Fibroblast of skin of back (primary cell): ENCODE data around the gene FBXL17.

Experiments used
- DNase-seq: peaks from one replicate; pipeline ENCODE4 v3.0.0-alpha.2; 2013

FBXL17 gene

GRCh38 chr5:108081707-108082106, 300.2 kb downstream of the FBXL17 start:
- DNase-seq = no peak

DNA sequence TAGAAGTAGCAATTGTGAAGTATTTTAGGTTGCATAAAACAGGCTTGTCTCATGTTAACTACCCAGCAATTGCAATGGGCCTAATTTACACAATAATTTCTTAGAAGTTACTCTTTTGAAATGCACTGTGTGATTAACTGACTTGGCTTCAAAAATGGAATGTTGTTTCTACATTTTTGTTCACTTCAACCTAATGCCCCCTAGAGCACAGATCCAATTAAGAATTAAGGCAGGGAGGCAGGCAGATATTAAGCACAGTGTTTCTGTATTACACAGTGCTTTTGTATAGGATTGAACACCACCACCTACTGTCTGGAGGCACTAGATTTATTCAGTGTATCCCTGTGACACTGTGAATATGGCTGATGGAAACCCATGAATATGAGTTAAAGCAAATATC, 302.1 kb downstream of the FBXL17 start:
- DNase-seq = no peak

DNA sequence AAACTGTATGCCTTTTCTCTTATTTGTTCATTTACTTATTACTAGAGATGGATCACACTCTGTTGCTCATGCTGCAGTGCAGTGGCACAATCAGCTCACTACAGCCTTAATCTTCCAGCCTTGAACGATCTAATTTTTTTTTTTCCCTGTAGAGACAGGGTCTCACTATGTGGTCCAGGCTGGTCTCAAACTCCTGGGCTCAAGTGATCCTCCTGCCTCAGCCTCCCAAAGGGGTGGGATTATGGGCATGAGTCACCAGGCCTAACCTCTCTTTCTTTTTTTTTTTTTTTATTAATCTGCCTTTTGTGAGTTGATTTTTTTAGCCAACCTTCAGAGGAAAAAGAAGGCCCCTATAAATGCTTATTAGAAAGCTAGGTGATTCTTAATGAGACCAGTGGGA, 303.0 kb downstream of the FBXL17 start:
- DNase-seq = no peak

DNA sequence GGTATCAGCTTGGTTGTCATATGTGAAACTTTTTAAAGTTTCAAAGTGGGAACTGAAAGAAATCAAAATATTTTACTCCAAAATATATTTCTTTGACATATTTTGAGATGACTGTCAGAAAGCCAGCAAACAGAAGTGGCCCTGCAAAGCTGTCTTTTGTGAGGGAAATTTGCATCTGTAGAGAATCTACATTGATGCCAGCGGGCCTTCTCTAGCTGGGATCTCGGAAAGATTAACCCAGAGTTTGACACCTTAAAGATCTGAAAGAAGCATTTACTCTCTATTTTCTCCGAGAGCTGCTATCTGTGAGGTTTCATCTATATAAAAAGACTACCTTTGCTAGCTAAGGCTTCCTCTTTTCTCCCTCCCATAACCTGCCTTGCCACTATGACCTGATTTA, 303.6 kb downstream of the FBXL17 start:
- DNase-seq = no peak

DNA sequence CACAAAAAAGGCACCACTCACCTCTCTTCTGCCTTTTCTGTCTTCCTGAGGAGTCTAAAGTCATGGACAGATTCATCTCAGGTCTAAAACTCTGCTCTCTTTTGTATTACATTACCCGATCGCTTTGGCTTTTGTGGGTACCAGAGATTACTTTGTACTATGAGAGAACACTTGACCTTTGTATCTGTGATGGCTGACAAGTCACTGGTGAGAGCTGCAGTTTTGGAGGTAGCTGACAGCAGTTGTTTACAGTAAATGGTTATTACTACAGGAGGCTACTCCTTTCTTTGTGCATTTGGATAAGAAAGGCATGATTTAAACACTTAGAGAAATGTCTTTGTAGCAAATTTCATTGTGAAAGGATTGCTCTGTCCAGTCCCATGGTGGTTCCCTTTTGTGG, 307.3 kb downstream of the FBXL17 start:
- no peak for DNase-seq

DNA sequence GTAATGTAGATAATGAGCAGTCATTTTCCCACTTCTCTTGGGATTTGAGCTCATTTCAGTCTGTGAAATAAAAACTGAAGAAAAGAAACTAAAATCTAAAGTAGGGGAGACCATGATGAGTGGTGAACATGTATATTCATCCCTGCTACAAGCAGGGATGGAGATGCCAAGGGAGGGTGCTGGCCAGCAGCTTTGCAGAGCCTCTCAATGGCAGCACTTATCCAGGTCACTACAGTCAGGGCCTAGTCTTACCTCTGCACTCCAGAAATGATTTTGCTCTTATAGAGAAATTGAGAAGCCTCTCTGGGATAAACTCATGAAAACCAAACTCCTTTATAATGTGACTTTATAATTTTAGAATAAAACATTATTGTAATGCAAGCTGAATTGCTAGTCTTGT, 317.6 kb downstream of the FBXL17 start:
- no peak for DNase-seq

GRCh38 chr5:108061941-108062340, 320.0 kb downstream of the FBXL17 start:
- no peak for DNase-seq

- DNase-seq = no peak
These were observed 321.6 kb downstream of the FBXL17 start for GRCh38 chr5:108060340-108060739.

- DNase-seq = no peak
These were observed 322.6 kb downstream of the FBXL17 start for GRCh38 chr5:108059334-108059733.

- DNase-seq = no peak
These were observed 327.5 kb downstream of the FBXL17 start for GRCh38 chr5:108054349-108054748.

DNA sequence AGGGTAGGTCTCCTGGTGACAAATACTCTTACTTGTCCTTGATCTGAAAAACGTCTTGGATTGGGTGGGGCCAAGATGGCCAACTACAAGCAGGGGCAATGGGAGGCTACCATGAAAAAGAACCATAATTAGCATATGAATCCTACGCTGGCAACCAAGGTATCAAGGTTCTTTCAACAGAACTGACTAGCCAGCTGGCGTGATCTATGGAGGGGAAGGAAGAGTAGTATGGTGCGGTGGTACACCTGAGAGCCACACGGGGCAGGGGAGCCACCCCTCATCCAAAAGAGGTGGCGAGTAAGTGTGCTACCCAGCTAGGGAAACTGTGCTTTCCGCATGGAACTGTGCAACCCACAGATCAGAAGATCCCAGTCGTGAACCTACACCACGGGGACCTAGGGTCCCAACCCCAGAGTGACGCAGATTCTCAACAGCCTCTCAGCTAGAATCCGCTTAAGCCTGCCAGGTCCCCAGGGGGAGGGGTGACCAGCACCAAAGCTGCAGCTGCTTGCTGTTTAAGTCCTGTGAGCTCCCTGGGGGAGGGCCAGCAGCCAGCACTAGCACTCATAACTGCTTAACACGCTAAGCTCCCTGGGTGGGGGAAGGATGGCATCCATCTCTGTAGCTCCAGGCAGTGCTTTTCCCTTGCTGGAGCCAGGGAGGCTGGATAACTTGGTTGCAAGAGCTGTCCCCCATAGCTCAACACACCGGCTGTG, 334.8 kb downstream of the FBXL17 start:
- DNase-seq = no peak

GRCh38 chr5:108036482-108036881, 345.4 kb downstream of the FBXL17 start:
- DNase-seq = no peak

GRCh38 chr5:108028883-108029282, 353.0 kb downstream of the FBXL17 start:
- no peak for DNase-seq

GRCh38 chr5:108028412-108028811, 353.5 kb downstream of the FBXL17 start:
- peak; percentile 10 for DNase-seq

DNA sequence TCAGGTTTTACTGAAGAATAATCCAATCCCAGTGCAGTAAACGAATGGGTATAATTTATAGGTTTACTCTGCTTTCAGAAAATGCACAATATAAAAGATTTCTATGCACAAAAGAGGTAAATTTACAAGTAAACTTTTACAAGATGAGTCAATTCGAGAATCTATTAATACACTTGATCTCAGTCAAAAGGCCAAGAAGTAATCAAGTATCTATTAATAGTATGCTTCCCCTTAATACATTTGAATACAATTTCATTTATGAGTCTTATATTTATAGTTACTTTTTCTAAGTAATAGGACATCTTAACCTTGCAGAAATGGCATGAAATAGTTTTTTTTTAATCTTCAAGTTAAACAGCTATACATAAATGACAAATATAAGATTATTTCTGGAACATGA, 355.9 kb downstream of the FBXL17 start:
- DNase-seq = no peak

DNA sequence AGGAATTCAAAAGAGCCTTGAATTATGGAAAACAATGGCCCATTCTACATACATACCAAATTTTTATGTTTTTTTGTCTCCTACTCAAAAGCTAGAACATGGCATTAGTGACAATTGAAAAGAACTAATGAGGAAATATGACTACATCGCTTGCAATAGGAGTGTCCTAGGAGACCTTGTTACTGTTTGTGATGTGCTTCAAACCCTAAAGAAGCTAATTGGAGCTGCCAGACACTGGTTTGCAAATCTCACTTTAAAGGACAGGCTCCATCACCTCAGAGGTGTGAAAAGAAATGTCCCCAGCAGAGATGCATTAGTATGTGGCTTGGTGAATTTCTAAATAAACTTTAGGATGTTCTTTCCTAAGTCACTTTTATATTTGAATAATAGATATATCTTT, 356.9 kb downstream of the FBXL17 start:
- no peak for DNase-seq

- DNase-seq = no peak
These were observed 365.8 kb downstream of the FBXL17 start for GRCh38 chr5:108016101-108016500.

DNA sequence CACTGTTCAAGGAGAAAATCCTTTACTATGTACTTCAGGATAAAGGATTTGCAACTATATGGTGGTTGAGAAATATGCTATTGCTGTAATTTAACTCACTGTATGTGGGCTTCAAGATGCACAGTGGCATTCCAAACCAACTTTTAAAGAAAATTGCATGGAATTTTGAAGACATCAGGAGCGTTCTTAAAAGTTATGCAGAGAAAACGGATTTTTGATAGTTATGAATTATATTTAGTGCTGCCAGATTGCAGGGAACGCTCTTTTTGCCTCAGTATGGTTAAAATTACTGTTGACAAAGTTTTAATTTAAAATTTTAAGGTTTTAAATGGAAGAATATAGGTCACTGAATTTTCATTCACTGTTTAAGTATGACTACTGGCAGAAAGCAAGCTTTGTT, 375.1 kb downstream of the FBXL17 start:
- DNase-seq = no peak

DNA sequence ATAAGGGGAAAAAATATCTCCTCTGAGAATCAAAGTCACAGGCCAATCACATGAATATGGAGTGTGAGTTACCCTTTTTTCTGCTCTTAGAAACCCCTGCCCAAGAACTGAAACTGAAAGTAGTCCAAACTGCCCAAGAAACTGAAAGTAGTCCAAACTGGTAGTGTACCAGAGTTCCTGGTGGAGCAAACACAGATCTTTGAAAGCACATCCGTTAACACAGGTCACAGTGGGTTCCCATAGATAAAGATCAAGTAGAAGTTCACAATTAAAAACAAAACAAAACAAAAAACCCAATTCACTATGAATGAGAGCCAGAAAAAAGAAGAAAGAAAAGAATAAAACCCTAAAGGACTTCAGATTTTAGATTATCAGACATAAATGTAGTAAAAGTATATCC, 378.7 kb downstream of the FBXL17 start:
- peak; percentile 36 for DNase-seq

- no peak for DNase-seq
These were observed 380.7 kb downstream of the FBXL17 start for GRCh38 chr5:108001222-108001621.

DNA sequence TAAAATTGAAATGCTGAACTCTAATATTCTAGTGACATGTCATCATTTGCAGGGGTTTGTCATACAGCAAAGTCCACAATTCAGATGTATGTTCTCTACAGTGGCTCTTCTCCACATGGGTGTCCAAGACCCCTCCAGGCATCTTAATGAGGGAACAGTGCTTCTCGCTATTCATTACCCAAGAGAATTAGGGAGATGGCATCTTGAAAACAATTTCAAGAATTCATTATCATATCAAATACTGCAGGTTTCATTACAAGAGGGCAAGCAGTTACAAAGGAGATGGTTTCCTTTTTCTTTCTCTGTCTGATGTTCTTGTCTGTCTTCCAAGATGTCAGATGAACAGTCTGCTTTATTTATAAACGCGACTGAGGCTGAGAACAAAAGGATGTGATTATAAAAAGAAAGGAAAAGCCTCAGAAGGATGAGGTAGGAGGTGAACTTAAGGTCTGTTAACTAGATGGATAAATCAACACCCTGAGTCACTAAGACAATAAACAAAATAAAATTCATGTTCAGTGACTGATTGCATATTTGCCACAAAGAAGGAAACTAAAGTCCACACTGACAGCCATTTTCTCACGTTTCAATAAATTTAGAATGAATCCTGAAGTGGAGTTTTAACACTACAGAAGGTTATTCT, 384.4 kb downstream of the FBXL17 start:
- DNase-seq = peak; percentile 58

GRCh38 chr5:107993341-107993740, 388.6 kb downstream of the FBXL17 start:
- no peak for DNase-seq

DNA sequence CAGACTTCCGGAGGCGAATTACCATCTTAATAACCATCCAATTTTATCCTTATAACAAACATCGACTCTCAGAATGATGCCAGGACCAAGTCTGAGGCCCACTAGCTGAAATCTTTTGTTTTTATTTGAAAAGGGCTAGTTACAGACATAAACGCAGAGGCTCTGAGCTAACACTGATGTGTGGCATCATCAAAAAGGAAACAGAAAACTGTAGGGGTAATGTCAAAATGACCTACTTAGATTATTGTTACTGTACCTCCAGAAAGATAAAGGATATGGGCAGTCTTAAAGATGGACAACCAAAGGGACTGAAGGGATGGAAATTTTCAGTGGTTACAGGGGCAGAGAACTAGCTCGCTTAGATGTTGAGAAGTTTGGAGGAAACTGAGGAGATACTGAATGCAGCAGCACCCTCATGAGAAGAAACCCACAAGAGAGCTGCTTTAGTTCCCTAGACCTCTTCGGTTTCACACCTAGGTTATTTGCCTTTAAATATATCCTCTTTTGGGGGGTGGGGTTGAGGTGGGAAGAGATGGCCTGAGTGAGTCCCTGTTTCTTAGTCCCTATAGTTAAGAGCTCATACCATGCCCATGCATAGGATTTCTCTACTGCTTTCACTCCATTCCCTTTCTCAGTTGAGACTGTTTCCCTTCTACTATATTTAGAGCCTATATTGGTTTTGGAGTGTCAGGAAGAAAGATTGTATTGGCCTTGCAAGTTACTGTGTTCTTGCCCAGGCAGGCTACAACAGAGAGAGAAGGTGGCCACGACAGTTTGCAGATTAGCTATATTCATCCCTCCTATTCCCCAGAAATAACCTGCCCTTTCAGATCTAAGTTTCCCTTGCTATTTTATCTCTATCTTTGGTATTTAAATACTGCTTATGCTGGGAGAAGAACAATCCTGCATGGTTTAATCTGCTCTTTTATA, 390.8 kb downstream of the FBXL17 start:
- no peak for DNase-seq

DNA sequence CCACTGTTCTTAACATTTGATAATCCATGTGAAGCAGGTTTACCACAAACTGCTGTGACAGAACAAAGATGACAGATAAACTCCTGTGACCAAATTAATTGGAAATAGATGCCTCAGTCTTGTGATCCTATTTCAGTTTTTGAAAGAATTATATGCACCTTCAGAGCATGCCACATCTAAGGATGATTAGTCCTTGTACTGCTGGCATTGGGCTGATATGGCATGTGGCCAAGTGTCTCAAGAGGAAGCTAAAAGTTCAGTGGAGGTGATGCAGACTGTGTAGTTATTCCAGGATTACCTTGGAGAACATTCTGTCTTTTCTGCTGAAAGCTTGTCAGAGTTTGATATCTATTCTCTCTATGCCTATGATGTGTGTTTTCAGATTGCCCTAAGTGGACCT, 396.8 kb downstream of the FBXL17 start:
- DNase-seq = no peak
